HEK293T (cell line): Measurements from ENCODE around the gene SEC61A2.

Experiments
- BHLHE40 ChIP-seq: fragments of 450-650 bp; IDR thresholded peaks from 2 replicates; pipeline ENCODE4 v1.6.1; 2016; ENCODE audit warnings: mild to moderate bottlenecking, moderate library complexity, borderline replicate concordance
- CTBP1 ChIP-seq: fragments of 450-650 bp; IDR thresholded peaks from 2 replicates; pipeline ENCODE4 v1.6.1; 2016; ENCODE audit warnings: borderline replicate concordance
- ELF4 ChIP-seq: fragments of 450-650 bp; IDR thresholded peaks from 2 replicates; pipeline ENCODE4 v1.6.1; 2017; ENCODE audit warnings: antibody characterized with exemption
- FOXA1 ChIP-seq: fragments of 450-650 bp; IDR thresholded peaks from 2 replicates; pipeline ENCODE4 v1.6.1; 2016; ENCODE audit warnings: mild to moderate bottlenecking
- FOXK2 ChIP-seq: fragments of 450-650 bp; IDR thresholded peaks from 2 replicates; pipeline ENCODE4 v1.6.1; 2016; ENCODE audit warnings: mild to moderate bottlenecking
- FOXM1 ChIP-seq: fragments of 450-650 bp; IDR thresholded peaks from 2 replicates; pipeline ENCODE4 v1.6.1; 2017; ENCODE audit warnings: mild to moderate bottlenecking, borderline replicate concordance
- HDGF ChIP-seq: fragments of 450-650 bp; IDR thresholded peaks from 2 replicates; pipeline ENCODE4 v1.6.1; 2017; ENCODE audit warnings: antibody characterized with exemption, borderline replicate concordance
- L3MBTL2 ChIP-seq: fragments of 450-650 bp; conservative IDR thresholded peaks from 2 replicates; pipeline ENCODE4 v1.6.1; 2016; ENCODE audit warnings: mild to moderate bottlenecking
- NFRKB ChIP-seq: fragments of 450-650 bp; IDR thresholded peaks from 2 replicates; pipeline ENCODE4 v1.6.1; 2016; ENCODE audit warnings: mild to moderate bottlenecking, moderate library complexity
- SP1 ChIP-seq: fragments of 450-650 bp; IDR thresholded peaks from 2 replicates; pipeline ENCODE4 v1.6.1; 2017
- SUZ12 ChIP-seq: fragments of 450-650 bp; IDR thresholded peaks from 2 replicates; pipeline ENCODE4 v1.6.1; 2016; ENCODE audit warnings: mild to moderate bottlenecking
- TARDBP ChIP-seq: fragments of 450-650 bp; IDR thresholded peaks from 2 replicates; pipeline ENCODE4 v1.6.1; 2016

GRCh38 chr10:12130237-12130872 is 878 bp downstream of the SEC61A2 start:
- TF ChIP-seq HDGF: no peak
- TF ChIP-seq SP1: no peak
- no peak for TF ChIP-seq SUZ12
- TF ChIP-seq FOXA1: no peak
- no peak for TF ChIP-seq FOXM1
- no peak for TF ChIP-seq BHLHE40
- no peak for TF ChIP-seq TARDBP
- peak; percentile 53; the same call in 1 of the 2 replicates for TF ChIP-seq CTBP1
- no peak for TF ChIP-seq L3MBTL2
- TF ChIP-seq NFRKB: no peak
- TF ChIP-seq FOXK2: no peak
- no peak for TF ChIP-seq ELF4
